Vagina (tissue), 2 donors: ENCODE results near the gene KIF5B. TPM values are rescaled to one million over a fixed set of nuclear protein-coding genes. Genes with fewer than 3 reads are reported as not detected.
"Not testable (repeated sequence)": the region's sequence is repeated elsewhere in the genome, so short reads cannot be mapped to it uniquely, and the experiment has no call there.

Experiments
- DNase-seq, 2 donors: peaks; one replicate each; pipeline ENCODE4 v3.0.0-alpha.2; 2017; ENCODE audit errors: extremely low spot score in 2 of 2
- H3K27ac ChIP-seq: fragments of 200-600 bp; sonication (generic); one replicate; pipeline ENCODE4 v1.5.1; 2019
- H3K27me3 ChIP-seq: fragments of 200-600 bp; sonication (generic); one replicate; pipeline ENCODE4 v1.5.1; 2019
- H3K36me3 ChIP-seq, 2 donors: fragments of 200-600 bp; sonication (generic); one replicate each; pipeline ENCODE4 v1.5.1; 2017 to 2019
- H3K4me1 ChIP-seq: fragments of 200-600 bp; sonication (generic); one replicate; pipeline ENCODE4 v1.5.1; 2019
- H3K4me3 ChIP-seq, 2 donors: fragments of 200-600 bp; sonication (generic); 1 replicate in 1 of 2; 2 replicates in 1 of 2; pipeline ENCODE4 v1.5.1; 2016 to 2019
- H3K9me3 ChIP-seq: fragments of 200-600 bp; sonication (generic); one replicate; pipeline ENCODE4 v1.5.1; 2019
- CTCF ChIP-seq, 3 experiments: fragments of 450-650 bp in 2 of 3; fragments of 200-600 bp in 1 of 3; sonication (generic) in 1 of 3; IDR thresholded peaks; one replicate each; pipeline ENCODE4 v1.5.1; 2017 to 2019; ENCODE audit warnings: antibody characterized with exemption in 3 of 3, mild to moderate bottlenecking in 2 of 3, moderate library complexity in 2 of 3
- POLR2A ChIP-seq, 2 donors: fragments of 450-650 bp; IDR thresholded peaks; one replicate each; pipeline ENCODE4 v1.6.1; 2017; ENCODE audit warnings: antibody characterized with exemption in 2 of 2, mild to moderate bottlenecking in 2 of 2, moderate library complexity in 2 of 2
- POLR2AphosphoS5 ChIP-seq, 2 donors: sonication (generic); formaldehyde crosslinking; IDR thresholded peaks; one replicate each; pipeline ENCODE4 v1.9.0; 2017; ENCODE audit warnings: antibody characterized with exemption in 2 of 2, mild to moderate bottlenecking in 2 of 2, low read depth in 1 of 2; ENCODE audit not compliant: insufficient read depth in 1 of 2
- intact Hi-C: fragments of 100-400 bp; cut with DNase I; formaldehyde crosslinking; loops from one replicate; pipeline ENCODE4 v1.15.1; 2023
- total RNA-seq: library from RNA; depleted of rRNA; stranded (reverse); fragments of >200 nt; gene quantifications from one replicate; pipeline ENCODE4 v1.2.3, GENCODE V29; 2016

The KIF5B gene
- total RNA-seq, 1 donor from 2014 or later = 74.2 TPM

GRCh38 chr10:31975157-31975765 lies 81.0 kb downstream of the KIF5B start:
- Histone ChIP-seq H3K4me3 (no peak overlapping the region), H3K36me3 (no peaks in the 10 kb centered on the region), H3K4me1 (no peaks in the 10 kb centered on the region), H3K27ac (no peak overlapping the region), H3K27me3 (no peaks in the 10 kb centered on the region), H3K9me3 (no peaks in the 10 kb centered on the region)
- no peak for DNase-seq
- intact Hi-C loops = no loop called here
- TF ChIP-seq CTCF (IDR thresholded peaks at IDR 0.05) (no peak), POLR2A (IDR thresholded peaks at IDR 0.05) (no peak), POLR2AphosphoS5 (IDR thresholded peaks at IDR 0.05; ENCODE audit: insufficient read depth in 1 of 2, low read depth in 1 of 2) (no peak)

GRCh38 chr10:31974434-31975124 lies 81.6 kb downstream of the KIF5B start:
- intact Hi-C loops = no loop called here
- H3K4me3 ChIP-seq = no peak overlapping the region
- no peak overlapping the region for H3K27ac ChIP-seq
- TF ChIP-seq CTCF (IDR thresholded peaks at IDR 0.05) = no peak
- no peak for TF ChIP-seq POLR2A (IDR thresholded peaks at IDR 0.05)
- TF ChIP-seq POLR2AphosphoS5 (IDR thresholded peaks at IDR 0.05; ENCODE audit: insufficient read depth in 1 of 2, low read depth in 1 of 2) = no peak
- DNase-seq = no peak
- no peaks in the 10 kb centered on the region for H3K36me3 ChIP-seq
- H3K9me3 ChIP-seq = no peaks in the 10 kb centered on the region
- no peaks in the 10 kb centered on the region for H3K27me3 ChIP-seq
- no peaks in the 10 kb centered on the region for H3K4me1 ChIP-seq

GRCh38 chr10:31972519-31973041 lies 83.6 kb downstream of the KIF5B start:
- H3K4me3 ChIP-seq = no peak overlapping the region
- intact Hi-C loops = no loop called here
- no peaks in the 10 kb centered on the region for H3K36me3 ChIP-seq
- TF ChIP-seq CTCF (IDR thresholded peaks at IDR 0.05) (no peak), POLR2A (IDR thresholded peaks at IDR 0.05) (no peak), POLR2AphosphoS5 (IDR thresholded peaks at IDR 0.05; ENCODE audit: insufficient read depth in 1 of 2, low read depth in 1 of 2) (no peak)
- H3K27ac ChIP-seq = no peak overlapping the region
- no peaks in the 10 kb centered on the region for H3K9me3 ChIP-seq
- DNase-seq = no peak
- no peaks in the 10 kb centered on the region for H3K27me3 ChIP-seq
- no peaks in the 10 kb centered on the region for H3K4me1 ChIP-seq

- H3K27me3 ChIP-seq = not testable (repeated sequence)
These were observed 86.4 kb downstream of the KIF5B start for GRCh38 chr10:31969847-31970246.

GRCh38 chr10:31963589-31963980 lies 92.6 kb downstream of the KIF5B start:
- peaks cover 5% of the 10 kb centered on the region for H3K4me1 ChIP-seq
- TF ChIP-seq CTCF (IDR thresholded peaks at IDR 0.05) = no peak
- TF ChIP-seq POLR2AphosphoS5 (IDR thresholded peaks at IDR 0.05; ENCODE audit: insufficient read depth in 1 of 2, low read depth in 1 of 2) = no peak
- TF ChIP-seq POLR2A (IDR thresholded peaks at IDR 0.05) = no peak
- intact Hi-C loops = no loop called here

More at GRCh38 chr10:31969847-31970246, 86.4 kb downstream of the KIF5B start:
- H3K4me3 ChIP-seq, DNase-seq, H3K27ac ChIP-seq, H3K36me3 ChIP-seq, H3K9me3 ChIP-seq, intact Hi-C loops, H3K4me1 ChIP-seq: not testable (repeated sequence)

More at GRCh38 chr10:31963589-31963980, 92.6 kb downstream of the KIF5B start:
- Histone ChIP-seq H3K9me3 (no peaks in the 10 kb centered on the region), H3K4me3 (no peak overlapping the region), H3K36me3 (no peaks in the 10 kb centered on the region), H3K27ac (no peak overlapping the region), H3K27me3 (no peaks in the 10 kb centered on the region)
- DNase-seq = no peak
